Measurements from ENCODE around the gene PEBP1. TPM values are rescaled to one million over a fixed set of nuclear protein-coding genes. Genes with fewer than 3 reads are reported as not detected.

PEBP1 gene
- total and polyA plus RNA-seq, 2 of the 8 experiments (the other 6 are each of a cell fraction or from before 2014, with no cell fraction given): 444 to 622 TPM

GRCh38 chr12:118107011-118107410 is 28.9 kb upstream of the PEBP1 start:
- Histone ChIP-seq H3K9me3 (ENCODE audit: insufficient read depth in 2 of 2, low read depth in 1 of 2, low read length in 1 of 2) (no peaks in the 10 kb centered on the region), H2AK5ac (ENCODE audit: low read depth, low read length) (no peak overlapping the region), H2BK120ac (replicated peaks; ENCODE audit: low read depth, low read length) (no peak overlapping the region), H3K14ac (ENCODE audit: insufficient read length) (no peak overlapping the region), H3K36me3 (ENCODE audit: control insufficient read depth in 2 of 4, insufficient read depth in 4 of 4, low read length in 3 of 4) (no peaks in the 10 kb centered on the region), H4K91ac (replicated peaks; ENCODE audit: insufficient read length, low read length) (no peak overlapping the region), H3K27ac (ENCODE audit: low read depth, low read length) (no peak overlapping the region), H2BK5ac (ENCODE audit: low read depth, low read length) (peak overlapping the region; percentile 52; the same call in 1 of the 2 replicates), H3K4me2 (ENCODE audit: insufficient read depth in 1 of 2, low read depth in 2 of 2, low read length in 2 of 2) (no peak overlapping the region), H2AFZ (ENCODE audit: low read length) (no peak overlapping the region), H4K8ac (ENCODE audit: extremely low read depth, insufficient read depth, low read length) (no peak overlapping the region), H3K27me3 (replicated peaks in 1 of 4; ENCODE audit: control insufficient read depth in 3 of 4, extremely low read depth in 1 of 4, insufficient read depth in 3 of 4, low read length in 3 of 4) (no peaks in the 10 kb centered on the region), H4K5ac (ENCODE audit: insufficient read length, low read depth, low read length) (no peak overlapping the region), H3K79me2 (ENCODE audit: control insufficient read depth in 1 of 2, insufficient read depth in 2 of 2, low read length in 2 of 2) (peaks cover 4 to 16% of the 10 kb centered on the region in 2 experiments), H3K4me3 (ENCODE audit: extremely low read depth in 1 of 4, insufficient read depth in 2 of 4, low read depth in 3 of 4, low read length in 4 of 4) (no peak overlapping the region), H3K79me1 (ENCODE audit: low read depth, low read length) (peaks cover 3% of the 10 kb centered on the region; the same call in 1 of the 2 replicates), H3K4me1 (replicated peaks in 1 of 4; ENCODE audit: control insufficient read depth in 3 of 4, insufficient read depth in 4 of 4, low read length in 3 of 4) (peaks cover 0 to 6% (median 3%) of the 10 kb centered on the region in 4 experiments; a peak in 3 of 7 replicates), H3K23ac (ENCODE audit: insufficient read length) (no peak overlapping the region), H3K4ac (replicated peaks; ENCODE audit: insufficient read length, low read depth, low read length) (no peak overlapping the region), H2BK20ac (ENCODE audit: low read length) (no peak overlapping the region), H3K9ac (replicated peaks in 1 of 4; ENCODE audit: extremely low read depth in 1 of 4, low read depth in 3 of 4, low read length in 3 of 4) (no peak overlapping the region), H3K23me2 (ENCODE audit: low read depth, low read length) (peaks cover 5% of the 10 kb centered on the region; the same call in 1 of the 2 replicates), H2BK15ac (ENCODE audit: low read length) (no peak overlapping the region), H3K56ac (replicated peaks; ENCODE audit: insufficient read length, low read depth, low read length) (no peak overlapping the region), H3K18ac (ENCODE audit: extremely low read depth, low read length) (no peak overlapping the region), H2BK12ac (ENCODE audit: low read depth, low read length) (0 out of 2 replicates have a peak overlapping the region, but pooled peaks have one; percentile 35), H4K20me1 (replicated peaks in 1 of 2; ENCODE audit: control insufficient read depth in 1 of 2, insufficient read depth in 2 of 2, low read length in 2 of 2) (no peaks in the 10 kb centered on the region)
- WGBS, 2 experiments (ENCODE audit: extremely low coverage in 1 of 2, insufficient coverage in 1 of 2, insufficient read length in 1 of 2, insufficient replicate concordance in 2 of 2, low coverage in 1 of 2, low lambda C conversion rate in 2 of 2, missing lambda C conversion rate in 1 of 2): 92% methylated on average over 3 of the region's 4 CpGs; no CpG with 5 or more reads in 1 of the 2 experiments
- ChIA-PET POLR2A (ENCODE audit: partially characterized antibody) (interaction anchor here (1.3 to 2.0 kb wide), 3 partner anchors 9 to 31 kb away, joined by 4 to 5 read pairs (median 5); no protein-coding TSS in a partner anchor), CTCF (ENCODE audit: partially characterized antibody) (interaction anchor here (1.0 kb wide), 1 partner anchor 19 kb away, joined by 4 read pairs; no protein-coding TSS in a partner anchor)
- FAIRE-seq: no peak
- DNase-seq (ENCODE audit: low read depth in 1 of 2, low spot score in 2 of 2): no peak
- TF ChIP-seq FOSL1 (IDR thresholded peaks at IDR 0.05; ENCODE audit: insufficient read depth, low read depth, low read length) (no peak), MAX (IDR thresholded peaks at IDR 0.05) (no peak), JUN (IDR thresholded peaks at IDR 0.05; ENCODE audit: low read depth, low read length) (no peak), TAF1 (IDR thresholded peaks at IDR 0.05; ENCODE audit: low read depth, low read length) (no peak), SUZ12 (IDR thresholded peaks at IDR 0.05; ENCODE audit: low read length) (no peak), YY1 (IDR thresholded peaks at IDR 0.05; ENCODE audit: low read depth, low read length) (no peak), RBBP5 (IDR thresholded peaks at IDR 0.05; ENCODE audit: borderline replicate concordance, low read depth, low read length) (no peak), SIN3A (conservative IDR thresholded peaks at IDR 0.05 in 1 of 2, IDR thresholded peaks at IDR 0.05 in 1 of 2; ENCODE audit: low read depth in 1 of 2, low read length in 2 of 2) (no peak), CTCF (IDR thresholded peaks at IDR 0.05; ENCODE audit: control extremely low read depth in 1 of 3, insufficient read depth in 1 of 3, low read depth in 1 of 3, low read length in 3 of 3) (no peak), CBX5 (IDR thresholded peaks at IDR 0.05; ENCODE audit: low read depth, low read length) (no peak), RXRA (IDR thresholded peaks at IDR 0.05; ENCODE audit: insufficient read depth, low read depth, low read length) (no peak)
